GDM1 (cell line): ENCODE data around the gene HSPB7.
"Not testable (repeated sequence)": the region's sequence is repeated elsewhere in the genome, so short reads cannot be mapped to it uniquely, and the experiment has no call there.

Source experiments
- DNase-seq: peaks from one replicate; lab custom pipeline; 2025; lab: John Stamatoyannopoulos, UW

HSPB7 gene

DNA sequence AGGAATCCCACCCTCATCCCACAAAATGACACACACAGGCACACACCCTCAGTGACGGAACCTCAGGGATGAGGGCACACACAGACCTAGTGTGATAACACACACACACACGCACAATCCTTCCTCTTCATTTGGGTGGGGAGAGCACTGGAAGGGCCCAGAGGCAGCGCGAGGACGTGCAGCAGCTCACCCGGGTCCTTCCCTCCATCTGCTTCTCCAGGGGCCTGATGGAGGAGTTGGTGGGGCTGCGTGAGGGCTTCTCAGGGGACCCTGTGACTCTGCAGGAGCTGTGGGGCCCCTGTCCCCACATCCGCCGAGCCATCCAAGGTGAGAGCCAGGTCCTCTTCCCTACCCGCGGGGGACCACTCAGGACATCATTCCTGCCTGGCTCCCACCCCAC is 4.5 kb upstream of the HSPB7 start:
- DNase-seq = no peak

DNA sequence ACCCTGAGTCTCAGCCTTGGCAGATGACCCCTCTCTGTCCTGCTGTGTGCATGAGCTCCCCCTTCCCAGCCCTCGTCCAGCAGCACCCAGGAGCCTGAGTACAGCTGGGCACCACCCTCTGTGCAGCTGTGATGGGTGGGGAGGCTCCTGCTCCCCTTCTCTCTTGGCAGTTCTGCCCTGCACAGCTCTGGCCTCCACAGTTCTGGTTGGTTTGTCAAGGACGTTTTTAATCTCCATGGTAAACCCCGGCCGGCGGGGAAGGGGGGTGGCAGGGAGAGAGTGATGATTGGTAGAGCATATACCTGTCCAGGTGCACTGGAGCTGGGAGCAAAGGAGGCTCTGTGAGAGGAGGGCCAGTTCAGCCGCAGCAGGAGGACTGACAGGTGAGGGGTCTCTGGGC is 3.8 kb upstream of the HSPB7 start, which contains the start of gene CLCNKA:
CLCNKA (plus strand) TSS at position 356 of the 400 bp plus-strand sequence. CDS start 584 bp downstream, outside the sequence.
- no peak for DNase-seq

DNA sequence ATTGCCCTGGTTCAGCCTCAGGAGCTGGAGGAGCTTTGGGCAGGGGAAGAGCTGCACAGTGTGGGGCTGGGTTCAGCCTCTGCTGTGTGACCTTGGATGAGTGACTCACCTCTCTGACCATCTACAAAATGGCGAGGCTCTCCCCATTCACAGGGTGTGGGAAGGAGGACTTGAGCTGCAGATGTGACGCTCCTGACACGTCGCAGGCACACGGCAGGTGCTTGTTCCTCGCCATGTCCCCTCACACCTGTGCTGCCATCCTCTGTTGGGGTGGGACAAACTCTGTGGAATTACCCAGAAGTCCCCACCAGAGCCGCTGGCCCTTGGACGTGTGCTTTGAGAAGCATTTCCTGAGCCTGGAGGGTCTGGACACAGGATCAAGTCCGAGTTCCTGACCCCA is 3.0 kb upstream of the HSPB7 start:
- DNase-seq = not testable (repeated sequence)

DNA sequence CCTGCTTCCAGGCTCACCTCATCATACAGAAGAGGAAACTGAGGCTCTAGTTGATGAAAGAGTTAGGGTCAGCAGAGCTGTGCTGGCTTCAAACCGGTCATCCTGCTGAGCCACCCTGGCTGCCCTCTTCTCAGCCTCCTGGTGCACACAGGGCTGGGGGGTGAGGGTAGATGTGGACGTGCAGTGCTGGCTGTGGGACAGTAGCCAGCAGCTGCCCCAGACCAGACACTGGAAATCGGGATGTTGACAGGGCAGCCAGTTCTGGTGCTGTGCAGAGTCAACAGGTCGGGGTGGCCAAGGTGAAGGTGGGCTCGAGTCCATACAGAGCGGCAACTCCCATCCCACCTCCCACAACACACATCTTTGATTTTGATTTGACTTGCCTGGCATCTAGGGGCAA is 2.5 kb upstream of the HSPB7 start:
- no peak for DNase-seq

DNA sequence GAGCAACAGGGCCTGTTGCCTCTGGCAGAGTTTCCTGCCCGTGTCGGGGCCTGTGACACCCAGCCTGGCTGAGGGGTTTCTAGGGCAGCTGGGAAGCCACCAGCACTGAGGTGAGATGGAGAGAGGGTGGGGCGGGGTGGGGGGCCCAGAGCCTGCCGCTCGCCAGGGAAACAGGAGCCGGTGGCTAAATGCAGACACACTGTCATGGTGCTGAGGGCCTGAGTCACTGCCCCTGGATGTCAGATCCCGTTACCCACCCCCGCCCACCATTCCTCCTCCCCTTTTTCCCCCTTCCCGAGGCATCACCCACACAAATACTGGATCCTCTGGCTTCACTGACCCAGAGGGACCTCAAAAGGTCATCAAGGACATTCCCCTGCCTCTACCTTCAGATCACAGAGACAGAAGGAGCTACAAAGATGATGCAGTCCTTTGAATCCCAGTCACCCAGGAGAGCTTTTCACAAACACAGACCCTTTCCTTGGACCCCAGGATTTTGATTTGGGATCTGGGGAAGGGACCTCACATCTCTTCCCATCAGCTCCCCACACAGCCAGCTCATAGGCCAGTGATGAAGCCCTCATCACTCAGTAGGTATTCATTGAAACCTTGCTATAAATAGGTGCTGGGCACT is 1.9 kb upstream of the HSPB7 start:
- DNase-seq = no peak

DNA sequence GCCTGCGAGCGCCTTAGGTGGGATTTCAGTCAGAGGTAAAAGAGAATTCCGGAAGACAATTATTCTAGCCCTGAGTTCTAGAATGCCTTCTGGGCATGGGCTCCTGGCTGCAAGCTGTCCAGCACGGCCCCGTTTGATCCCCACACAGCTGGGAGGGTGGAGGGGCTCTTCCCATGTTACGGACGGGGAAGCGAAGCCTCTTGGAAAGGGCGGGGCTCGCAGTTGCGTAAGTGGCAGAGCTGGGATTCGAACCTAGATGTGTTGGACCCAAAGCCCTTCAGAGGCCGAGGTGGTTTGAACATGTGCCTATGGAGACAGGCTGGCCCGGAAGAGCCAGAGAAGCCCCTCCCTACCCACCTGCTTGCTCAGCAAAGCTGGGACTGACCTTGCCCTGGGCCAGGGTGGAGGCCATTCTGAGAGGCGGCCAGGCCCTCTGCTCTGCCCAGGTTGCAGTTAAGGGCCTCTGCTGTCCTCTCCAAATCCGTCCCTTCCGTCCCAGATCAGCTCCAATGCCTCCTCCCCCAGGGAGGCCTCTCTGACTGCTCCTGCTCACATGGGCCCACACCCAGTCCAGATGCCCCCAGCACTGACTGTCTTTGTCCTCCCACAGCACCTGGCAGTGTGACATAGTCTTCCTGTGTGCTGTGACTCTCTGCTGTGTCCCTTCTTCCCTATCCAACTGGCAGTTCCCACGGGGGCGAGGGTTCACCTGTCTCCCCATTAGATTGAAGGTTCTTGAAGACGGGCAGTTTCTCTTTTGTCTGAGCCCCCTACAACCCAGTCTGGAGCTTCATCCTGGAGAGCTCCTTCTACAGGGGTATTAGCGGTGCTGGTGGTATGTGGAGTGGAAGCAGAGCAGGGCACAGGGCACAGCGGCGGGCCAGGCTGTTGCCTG is 1.2 kb upstream of the HSPB7 start:
- DNase-seq = no peak

DNA sequence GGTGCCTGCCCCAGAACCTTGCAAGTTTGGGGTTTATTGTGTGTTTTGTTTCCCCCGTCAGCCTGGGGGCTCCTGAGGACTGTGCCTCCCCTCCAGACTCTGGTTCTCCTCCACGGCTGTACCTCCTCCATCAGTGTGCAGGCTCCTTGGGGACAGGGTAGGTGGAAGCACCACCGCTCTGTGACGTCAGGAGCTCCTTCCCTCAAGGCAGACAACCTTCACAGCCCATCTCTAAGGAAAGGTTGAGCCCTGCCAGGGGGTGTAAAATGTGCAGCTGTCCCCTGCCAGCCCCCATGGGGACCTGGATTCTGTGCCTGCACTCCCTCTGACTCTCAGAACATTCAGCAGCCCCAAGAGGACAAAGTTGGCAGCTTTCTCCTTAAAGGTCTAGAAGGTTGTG is 465 bp upstream of the HSPB7 start:
- DNase-seq = no peak

DNA sequence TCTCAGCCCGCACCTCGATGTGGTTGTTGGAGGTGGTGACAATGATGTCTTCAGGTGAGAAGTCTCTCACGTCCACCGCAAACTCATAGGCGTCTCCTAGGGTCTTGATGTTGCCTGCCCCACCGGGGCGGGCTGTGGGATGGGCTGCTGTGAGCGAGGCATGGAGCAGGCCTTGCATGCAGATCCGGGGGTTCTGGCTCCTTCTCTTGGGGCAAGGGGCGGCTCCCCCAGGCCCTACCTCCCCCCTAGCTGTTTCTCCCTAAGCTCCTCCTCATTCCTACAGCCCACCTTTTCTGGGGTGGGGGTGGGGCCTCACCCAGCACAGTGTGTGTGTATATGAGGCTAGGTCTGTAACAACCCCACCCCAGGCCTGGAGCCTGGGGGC is 775 bp downstream of the HSPB7 start:
- DNase-seq = no peak

DNA sequence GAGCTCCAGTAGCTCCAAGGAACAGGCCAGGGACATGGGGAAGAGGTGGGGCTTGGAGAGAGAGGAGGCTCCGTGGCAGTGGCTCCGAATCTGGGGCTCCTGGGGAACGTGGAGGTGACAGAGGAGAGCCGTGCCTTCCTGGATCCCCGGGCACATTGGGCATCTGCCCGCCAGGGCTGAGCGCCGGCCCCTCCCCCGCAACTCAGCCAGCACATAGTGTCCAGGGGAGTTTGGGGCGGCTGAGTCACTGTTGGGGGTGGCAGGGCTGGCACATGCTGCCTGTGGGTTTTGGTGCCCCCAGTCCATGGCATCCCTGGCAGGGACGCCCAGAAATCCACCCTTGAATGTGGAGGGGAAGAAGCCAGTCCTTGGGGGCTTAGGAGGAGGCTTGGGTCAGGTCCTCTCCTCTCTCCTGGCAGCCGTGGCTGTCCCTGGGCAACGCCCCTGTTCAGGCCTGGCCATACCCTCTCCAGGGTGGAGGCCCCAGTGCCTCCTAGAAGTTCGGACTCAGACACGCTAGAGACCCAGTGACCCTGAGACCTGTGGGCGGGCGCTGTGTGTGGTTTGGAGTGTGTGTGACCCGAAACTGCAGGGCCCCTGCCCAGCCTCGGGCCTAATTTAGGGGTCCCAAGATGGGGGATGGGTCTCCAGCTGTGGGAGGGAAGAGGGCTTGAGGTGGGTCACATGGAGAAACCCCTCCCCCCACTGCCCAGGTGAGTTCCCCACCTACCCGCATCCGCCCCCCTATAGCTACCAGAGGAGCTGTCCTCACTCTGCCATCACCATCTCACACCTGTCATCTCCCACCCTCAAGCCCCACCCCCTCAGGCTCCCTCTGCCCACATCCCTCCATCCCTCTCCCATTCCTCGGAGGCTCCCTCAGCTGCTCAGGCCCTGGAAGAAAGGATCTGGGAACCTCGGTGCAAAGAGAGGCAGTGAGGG is 1.6 kb downstream of the HSPB7 start:
- DNase-seq = no peak

DNA sequence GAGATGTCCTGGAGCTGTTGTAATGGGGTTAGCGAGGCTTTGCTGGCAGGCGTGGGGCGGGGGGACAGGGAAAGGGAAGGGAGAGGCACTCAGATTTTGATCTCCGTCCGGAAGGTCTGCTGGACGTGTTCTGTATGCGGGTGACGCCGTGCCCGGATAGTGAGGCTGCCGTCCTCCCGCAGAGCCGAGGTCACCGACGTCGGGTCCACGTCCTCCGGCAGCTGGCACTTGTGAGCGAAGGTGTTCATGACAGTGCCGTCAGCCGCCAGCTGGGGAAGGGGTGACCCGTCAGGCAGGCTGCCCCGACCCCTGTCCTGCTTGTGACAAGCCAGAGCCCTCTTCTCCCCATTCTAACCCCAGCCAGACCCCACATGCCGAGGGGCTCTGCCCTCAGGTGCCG is 2.4 kb downstream of the HSPB7 start:
- no peak for DNase-seq

DNA sequence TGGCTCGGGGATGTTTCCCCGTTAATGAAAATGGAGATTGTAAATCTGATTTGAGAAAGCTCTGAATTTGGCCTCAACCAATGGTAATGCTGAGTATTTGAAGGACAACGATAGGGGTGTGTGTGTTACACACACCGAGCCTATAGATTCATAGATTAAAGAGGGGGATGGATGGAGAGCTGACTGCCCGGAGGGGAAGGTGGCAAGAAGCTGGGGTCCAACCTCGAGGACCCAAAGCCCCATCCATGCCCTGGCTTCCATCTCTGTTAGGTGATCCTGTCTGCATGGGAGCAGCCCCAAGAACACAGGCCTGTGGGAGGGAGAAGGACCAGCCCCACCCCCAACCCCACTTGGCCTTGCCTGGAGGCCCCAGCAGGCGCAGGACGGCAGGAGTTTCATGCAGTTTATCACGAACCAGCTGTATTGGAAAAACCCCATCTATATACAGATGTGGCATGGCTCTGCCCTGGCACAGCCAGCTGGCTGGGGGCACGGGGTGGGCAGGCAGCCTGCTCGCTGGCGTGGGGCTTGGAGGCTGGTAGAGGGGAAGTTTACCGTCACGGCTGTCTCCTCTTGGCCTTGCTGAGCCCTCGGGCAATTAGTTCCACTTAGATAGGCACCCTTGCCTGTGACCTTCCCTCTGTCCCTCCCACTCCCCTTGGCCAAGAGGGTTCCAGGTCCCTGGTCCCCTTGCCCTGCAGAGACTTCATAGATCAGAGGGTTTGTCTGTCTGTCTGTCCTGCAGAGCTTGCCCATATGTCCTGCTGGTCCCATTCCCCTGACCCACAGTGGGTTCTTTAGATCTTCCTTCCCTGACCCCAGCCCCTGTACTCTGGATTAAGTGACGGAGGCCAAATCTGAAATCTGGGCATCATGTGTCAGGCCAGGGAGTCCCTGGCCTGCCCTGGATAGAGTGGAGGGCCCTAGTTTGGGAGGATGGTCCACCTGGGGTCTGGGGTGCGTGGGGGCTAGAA is 3.0 kb downstream of the HSPB7 start:
- DNase-seq = no peak

DNA sequence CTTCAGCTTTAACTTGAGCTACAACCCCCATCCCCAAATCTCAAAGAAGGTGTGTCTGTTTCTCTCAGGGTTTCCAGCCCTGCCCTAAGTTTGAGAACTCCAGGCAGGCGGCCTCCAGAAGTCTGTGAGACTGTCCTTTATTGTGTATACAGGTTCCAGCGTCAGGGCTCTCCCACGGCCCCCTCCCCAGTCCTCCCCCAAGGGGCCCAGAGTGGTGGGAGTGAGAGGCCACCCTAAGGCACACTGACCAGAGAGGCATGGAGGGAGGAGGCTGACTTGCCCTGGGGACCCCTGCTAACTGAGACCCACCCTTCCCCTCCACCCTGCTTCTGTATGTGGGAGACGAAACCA is 4.0 kb downstream of the HSPB7 start:
- DNase-seq = no peak

DNA sequence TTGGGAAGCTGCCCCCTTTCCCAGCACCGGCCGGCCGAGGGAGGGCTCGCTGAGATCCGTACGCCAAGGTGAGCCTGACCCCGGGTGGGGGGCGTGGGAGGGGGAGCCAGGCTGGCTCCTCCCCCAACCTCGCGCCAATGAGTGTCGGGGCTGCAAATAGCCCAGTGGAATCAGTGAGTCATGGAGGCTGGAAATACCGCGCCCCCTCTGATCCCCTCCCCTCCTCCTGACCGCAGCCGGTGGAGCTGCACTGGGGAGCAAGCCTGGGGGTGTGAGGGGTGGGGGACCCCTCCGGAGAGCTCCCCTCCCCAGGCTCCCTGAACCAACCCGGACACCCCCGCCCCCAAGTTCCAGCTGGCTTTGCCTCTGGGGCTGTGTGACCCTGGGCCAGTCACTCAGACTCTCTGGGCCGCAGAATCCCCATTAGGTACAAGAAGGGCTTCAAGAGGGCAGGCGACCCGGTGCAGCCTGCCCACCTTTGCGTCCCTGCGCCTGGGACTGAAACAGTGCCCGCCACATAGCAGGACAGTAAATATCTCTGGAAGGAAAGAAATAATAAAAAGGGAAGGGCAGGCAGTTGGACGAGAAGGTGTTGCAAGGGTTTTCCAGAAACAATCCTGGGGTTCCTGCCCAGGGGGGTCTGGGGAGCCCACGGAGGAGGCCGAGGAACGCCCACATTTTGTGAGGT is 4.5 kb downstream of the HSPB7 start:
- DNase-seq = no peak

DNA sequence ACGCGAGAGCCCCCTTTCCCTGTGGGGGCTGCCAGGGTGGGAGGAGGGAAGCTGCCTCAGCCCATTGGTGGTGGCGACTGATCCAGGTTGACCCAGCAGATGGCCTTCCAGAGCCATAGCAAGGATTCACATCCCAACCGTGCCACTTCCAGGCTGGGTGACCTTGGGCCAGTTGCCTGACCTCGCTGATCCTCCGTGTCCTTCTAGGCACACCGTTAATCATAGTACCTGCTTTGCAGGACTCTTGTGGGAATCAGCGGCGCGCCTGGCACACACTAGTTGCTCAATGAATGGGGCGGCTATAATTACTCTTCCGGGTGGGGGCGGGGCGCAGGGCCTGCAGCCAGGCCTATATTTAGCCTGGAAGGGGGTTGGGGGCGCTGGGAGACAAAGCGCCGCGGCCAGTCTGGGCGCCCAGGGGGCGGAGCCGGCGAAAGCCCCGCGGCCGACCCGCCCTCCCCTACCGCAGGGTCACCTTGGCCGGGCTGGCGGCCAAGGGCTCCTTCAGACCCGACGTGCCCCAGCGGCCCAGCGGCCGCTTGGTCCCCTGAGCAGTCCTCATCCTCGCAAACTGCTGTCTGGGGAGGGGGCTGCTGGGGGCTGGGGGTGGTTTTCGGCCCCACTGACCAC is 5.1 kb downstream of the HSPB7 start:
- DNase-seq = no peak

DNA sequence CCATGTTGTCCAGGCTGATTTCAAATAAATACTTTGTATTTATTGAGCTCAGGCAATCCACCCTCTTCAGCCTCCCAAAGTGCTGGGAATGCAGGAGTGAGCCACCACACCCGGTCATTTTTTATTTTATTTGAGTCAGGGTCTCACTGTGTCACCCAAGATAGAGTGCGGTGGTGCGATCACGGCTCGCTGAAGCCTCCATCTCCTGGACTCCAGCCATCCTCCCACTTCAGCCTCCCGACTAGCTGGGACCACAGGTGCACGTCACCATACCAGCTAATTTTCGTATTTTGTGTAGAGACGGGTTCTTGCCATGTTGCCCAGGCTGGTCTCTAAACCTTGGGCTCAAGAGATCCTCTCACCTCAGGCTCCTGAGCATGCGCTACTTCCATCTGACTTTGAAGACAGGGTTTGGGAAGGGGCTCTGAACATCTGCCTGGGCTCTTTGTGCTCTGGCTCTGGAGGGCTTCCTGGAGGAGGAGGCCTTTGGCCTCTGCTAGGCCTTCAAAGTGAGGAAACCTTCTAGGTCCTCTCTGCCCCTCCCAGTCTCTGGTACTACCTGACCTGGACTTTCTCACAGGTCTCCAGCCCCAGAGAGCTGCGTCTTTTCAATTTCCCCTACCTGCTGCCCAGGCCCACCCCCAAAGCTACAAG is 5.8 kb downstream of the HSPB7 start:
- DNase-seq = no peak

DNA sequence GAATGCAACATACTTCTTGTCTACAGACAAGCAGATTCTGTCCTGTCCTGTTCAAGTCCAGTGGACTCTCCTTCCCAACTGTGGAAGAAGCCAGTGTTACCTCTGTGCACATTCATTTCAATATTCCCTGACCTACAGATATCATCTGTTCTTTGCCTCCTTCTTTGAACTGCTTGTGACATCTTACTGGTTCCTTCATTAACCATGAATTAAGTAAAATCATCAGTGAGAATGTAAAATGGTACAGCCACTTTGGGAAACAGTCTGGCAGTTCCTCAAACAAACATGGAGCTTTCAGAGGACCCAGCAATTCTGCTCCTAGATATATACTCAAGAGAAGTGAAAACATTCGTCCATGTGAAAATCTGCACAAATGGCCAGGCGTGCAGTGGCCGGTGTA is 7.0 kb downstream of the HSPB7 start:
- DNase-seq = no peak

DNA sequence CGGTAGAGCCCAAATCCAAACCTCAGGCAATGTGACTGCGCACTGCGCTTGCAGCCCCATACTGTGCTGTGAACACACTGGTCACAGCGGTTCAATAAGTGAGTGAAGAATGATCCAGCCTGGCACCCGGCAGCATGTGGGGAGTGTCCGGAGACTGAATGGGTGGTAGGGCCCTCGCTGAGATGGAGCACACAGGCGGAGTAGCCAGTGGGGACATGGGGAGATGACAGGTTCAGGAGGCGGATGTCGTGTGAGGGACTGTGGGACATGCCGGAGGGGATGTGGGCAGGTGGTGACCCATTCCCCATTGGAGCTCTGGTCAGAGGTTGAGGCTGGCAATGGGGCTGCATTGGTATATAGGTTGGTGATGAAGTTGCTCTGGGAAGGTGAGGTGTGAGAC is 8.2 kb downstream of the HSPB7 start:
- no peak for DNase-seq

DNA sequence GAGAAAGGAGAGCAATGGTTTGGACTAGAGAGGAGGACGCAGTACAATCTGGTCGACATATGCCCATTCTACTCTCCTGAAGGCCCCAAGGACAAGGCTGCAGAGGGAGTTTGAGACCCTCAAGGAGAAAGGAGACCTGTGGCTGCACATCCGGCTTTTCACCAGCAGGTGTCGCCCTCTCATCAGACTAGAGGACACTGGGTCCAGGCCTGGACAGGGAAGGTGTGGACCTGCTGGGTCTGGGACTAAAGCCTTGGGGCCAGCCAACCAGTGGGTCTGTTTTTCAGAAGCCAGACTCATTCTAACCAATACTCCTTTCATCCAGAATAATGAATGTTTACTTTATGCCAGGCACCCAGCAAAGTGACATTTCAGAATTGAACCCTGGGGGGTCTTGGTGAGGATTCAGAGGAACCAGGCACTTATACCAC is 8.8 kb downstream of the HSPB7 start:
- DNase-seq = peak; percentile 35

DNA sequence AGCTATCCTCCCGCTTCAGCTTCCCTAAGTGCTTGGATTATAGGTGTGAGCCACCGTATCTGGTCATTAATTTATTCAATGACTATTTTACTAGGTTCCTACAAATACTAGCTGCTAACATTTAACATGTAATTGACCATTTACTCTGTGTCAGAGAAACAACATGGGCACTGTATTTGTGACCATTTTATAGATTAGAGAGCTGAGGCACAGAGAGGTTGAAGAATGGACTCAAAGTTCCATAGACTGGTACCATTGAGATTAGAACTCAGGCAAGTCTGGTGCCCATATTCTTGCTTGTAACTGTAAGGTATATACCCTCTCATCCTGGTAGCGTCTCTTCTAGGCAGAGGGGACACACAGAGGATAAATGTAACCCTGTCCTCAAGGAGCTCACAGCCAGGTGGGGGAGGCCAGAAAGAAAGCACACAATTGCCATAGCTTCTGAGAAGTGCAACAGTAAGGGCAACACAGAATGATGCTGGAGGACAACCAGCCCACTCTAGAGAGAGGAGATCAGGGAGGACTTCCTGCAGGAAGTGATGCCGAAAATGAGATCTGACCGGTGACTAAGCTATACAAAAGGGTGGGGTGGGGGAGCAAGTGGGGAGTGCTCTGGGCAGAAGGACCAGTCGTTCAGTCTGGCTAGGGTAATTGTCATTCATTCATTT is 10.0 kb downstream of the HSPB7 start:
- no peak for DNase-seq
